Erythroblast (primary cell): ENCODE data around the gene GSTA2.
"Not testable (repeated sequence)": the region's sequence is repeated elsewhere in the genome, so short reads cannot be mapped to it uniquely, and the experiment has no call there.

Source experiments
- GATA1 ChIP-seq: IDR thresholded peaks from 2 replicates; pipeline ENCODE4 v1.6.1; 2011; ENCODE audit warnings: low read depth, mild to moderate bottlenecking, control low read depth, low read length, moderate library complexity
- POLR2A ChIP-seq: IDR thresholded peaks from 2 replicates; pipeline ENCODE4 v1.6.1; 2011; ENCODE audit warnings: mild to moderate bottlenecking, low read length

DNA sequence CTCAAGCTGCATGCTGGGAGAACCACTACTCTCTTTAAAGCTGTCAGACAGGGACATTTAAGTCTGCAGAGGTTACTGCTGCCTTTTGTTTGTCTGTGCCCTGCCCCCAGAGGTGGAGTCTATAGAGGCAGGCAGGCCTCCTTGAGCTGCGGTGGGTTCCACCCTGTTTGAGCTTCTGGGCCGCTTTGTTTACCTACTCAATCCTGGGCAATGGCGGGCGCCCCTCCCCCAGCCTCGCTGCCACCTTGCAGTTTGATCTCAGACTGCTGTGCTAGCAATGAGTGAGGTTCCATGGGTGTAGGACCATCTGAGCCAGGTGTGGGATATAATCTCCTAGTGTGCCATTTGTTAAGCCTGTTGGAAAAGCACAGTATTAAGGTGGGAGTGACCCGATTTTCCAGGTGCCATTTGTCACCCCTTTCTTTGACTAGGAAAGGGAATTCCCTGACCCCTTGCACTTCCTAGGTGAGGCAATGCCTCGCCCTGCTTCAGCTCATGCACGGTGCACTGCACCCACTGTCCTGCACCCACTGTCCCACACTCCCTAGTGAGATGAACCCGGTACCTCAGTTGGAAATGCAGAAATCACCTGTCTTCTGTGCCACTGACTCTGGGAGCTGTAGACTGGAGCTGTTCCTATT lies 13.6 kb upstream of the GSTA2 start:
- TF ChIP-seq POLR2A, GATA1: not testable (repeated sequence)
